Renal cortical epithelial cell (primary cell): ENCODE results near the gene WWOX. TPM values are rescaled to one million over a fixed set of nuclear protein-coding genes. Genes with fewer than 3 reads are reported as not detected.

Source experiments
- DNase-seq: peaks from one replicate; pipeline ENCODE4 v3.0.0-alpha.2; 2011; ENCODE audit warnings: low read depth
- total RNA-seq: library from RNA; depleted of rRNA; stranded (reverse); fragments of >200 nt; gene quantifications from 2 replicates; pipeline ENCODE4 v1.2.3, GENCODE V29; 2014

The WWOX gene
- total RNA-seq, 1 donor from 2014 or later = 29.5 TPM

DNA sequence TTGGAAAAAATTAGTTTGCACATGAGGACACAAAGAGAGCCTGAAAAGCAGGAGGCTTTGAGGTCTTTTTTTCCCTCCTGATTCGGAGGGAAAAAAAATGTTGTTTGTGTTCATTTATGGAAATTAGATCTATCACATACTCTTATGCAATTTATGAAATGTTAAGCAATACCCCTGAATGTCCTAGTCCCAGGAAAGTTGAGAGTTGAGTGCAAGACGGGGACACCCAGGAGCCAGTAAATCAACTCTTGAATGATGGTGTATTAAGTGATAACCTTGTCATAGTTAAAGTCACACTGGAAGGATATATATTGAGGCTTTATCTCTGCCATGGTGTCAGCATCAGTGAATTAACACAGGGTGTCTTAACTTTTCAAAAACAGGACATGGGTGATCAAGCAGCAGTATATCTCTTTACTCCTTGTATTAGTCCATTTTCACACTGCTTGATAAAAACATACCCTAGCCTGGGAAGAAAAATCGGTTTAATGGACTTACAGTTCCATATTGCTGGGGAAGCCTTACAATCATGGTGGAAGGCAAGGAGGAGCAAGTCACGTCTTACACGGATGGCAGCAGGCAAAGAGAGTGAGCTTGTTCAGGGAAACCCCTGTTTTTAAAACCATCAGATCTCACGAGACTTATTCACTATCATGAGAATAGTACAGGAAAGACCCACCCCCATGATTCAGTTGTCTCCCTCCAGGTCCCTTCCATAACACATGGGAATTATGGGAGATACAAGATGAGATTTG is 1032.0 kb downstream of the WWOX start:
- no peak for DNase-seq

DNA sequence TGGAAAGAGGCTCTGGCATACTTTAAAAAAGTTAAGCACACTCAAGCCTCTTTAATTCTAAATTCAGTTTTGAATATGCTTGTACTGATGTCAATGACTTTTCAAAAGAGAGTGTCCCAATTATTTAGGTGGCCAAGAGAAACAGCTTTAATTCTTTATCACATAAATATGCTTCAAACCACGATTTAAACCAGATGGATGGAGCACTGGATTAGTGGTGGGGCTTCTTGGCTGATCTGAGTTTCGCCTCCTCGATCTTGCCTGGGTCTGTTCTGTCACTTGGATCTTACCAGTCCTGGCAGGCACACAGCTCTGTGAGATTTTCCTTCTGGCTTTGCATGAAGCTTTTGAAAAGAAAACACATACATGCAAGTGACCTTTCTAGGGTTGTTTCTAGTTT is 1033.2 kb downstream of the WWOX start:
- no peak for DNase-seq

DNA sequence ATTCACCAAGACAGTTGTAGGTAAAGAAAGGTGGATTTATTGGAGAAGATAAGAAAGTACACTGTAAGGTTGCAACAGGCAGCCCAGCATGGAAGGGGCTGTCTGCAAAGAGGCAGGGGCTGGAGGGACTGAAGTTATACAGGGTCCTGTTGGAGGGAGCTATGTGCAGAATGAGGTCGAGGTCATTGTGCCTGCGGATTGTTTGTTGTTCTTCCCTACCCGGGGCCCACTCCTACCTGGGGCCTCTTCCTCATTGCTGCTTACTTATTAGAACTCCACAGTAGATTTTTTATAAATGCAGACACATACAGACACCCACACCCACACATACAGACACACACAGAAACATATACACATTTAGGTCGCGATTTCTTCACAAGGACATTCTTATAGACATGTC is 1034.8 kb downstream of the WWOX start:
- DNase-seq = no peak

DNA sequence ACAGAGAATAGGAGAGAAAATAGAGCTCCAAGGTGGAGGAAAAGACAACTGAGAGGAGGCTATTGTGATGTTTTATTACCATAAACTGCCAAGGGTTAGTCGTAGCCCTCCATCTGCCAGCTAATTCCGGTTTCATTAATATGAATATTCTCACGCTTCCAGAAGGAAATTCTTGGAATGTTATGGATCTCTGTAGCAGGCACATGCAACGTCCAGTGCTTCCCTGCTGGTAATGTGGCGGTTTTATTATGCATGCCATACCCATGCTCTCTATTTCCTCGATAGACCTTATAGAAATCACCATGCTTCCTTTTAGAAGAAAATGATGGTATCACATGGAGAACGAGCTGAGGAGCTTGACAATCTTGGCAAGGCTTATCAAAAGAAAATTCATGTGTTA is 1037.5 kb downstream of the WWOX start:
- no peak for DNase-seq

DNA sequence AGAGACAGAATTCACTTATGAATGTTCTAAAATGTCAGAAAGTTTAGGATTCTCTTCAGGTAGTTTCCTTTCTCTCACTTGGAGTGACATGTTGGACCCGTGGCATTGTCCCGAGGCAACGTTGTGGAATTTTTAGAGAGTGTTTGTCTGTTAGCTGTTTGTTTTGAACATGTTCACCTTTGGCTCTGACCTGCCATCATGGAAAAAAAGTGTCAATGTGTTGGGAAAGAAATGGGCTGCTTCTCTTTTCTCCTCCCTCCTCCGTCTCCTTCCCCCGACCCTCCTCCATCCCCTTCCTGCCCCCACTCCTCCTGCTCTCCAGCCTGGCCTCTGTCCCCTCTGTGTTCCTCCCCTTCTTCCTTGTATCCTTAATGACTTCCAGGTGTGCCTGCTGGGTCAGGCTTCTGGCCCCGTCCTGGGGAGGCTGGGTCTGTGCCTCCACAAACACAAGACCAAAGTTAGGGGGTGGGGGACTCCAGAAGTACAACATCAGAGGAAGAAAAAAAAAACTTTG is 1038.0 kb downstream of the WWOX start:
- DNase-seq = no peak

DNA sequence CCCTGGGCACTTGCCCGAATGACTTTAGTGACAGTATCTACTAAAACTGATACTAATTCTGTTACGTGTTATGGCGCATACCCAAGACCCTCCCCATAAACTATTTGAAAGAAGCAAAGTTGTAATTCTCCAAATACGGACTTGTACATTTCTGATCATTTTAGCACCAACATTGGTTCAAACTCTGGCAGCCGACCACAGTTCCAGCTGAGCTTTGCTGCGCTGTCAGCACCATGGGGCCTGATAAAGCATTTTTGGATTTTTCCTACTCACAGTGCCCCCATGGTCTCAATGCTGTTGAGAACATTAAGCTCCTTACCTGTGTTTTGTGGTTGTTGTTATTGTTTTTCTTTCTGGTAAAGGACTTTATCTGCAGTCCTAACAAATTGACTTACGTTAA is 1040.3 kb downstream of the WWOX start:
- no peak for DNase-seq

DNA sequence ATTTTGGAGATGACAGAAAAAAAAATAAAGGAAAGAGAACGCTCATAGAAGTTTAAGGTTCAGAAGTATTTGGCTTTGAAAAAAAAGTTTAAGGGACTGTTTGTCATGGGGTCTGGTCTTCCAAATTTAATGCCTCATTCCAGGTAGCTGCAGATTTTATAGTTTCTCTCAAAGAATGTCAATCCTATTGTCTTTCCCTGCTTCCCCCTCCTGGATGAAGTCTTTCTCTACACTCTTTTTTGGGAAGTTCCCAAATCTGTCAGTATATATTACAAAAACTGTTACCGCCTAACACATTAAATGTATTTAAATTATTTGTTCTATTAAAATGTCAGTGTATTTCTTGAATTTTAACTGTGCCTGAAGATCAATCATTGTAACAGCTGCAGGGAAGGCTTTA is 1043.6 kb downstream of the WWOX start:
- DNase-seq = no peak

DNA sequence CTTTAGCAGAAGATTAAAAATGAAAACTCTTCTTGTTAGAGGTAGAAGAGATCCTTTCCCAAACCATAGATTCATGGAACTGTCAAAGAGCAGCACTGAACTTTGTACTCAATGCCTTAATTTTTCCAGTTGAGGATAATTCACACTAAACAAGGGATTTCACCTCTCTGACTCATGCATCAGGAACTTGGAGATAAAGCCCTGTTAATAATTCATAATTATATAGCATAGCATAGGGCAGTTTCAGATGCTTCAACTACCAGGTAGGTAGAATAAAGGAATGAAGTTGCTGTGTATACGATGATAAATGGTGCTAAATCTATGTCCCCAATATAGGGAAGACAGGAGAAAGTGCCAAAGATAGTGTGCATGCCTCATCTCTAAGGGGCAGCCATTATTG is 1050.7 kb downstream of the WWOX start:
- DNase-seq = no peak

DNA sequence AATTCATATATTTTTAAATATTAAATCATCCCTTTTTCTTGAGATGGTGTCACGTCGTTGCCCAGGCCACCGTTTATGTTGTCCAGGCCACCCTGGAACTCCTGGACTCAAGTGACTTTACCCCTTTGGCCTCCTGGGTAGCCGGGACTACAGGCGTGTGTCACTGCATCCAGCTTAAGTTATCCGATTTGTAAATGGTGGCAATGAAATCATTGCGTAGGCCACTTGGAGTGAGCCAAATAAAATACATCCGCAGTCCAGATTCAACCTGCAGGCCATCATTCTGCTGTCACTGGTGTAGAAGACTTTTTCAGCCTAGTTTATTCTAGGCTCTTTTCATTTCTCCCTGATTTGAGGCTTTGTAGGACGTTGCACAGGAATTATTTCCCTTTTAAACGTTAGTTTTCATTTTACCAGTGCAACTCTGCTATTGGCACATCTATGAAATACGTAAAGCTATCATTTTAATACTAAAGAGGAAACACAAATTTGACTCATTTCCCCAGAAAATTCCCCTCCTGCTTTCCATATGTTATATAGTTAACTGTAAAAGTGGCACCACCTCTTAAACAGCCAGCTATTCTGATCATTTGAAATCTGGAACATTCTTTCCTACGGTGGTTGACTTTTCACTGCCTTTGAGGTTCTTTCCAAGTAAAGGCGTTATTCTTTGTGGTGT is 1051.3 kb downstream of the WWOX start:
- DNase-seq = no peak

DNA sequence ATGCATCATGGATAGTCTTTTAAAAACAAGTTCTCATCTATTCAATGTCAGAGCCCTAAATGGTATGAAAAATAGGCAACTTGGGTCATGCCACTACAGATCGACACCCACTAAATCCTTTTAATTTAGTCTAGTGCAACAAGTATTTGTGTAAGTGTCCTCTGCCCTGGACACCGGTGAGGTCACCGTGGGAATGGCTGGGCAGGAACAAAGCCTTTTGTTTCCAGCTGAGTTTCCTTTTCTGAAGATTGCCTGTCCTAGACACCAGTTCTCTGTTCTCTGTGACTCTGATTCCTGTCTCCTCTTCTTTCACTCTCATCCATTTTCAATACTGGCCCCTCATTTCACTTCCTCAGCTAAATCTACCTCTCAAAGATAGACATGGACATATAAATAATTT is 1054.6 kb downstream of the WWOX start:
- no peak for DNase-seq

DNA sequence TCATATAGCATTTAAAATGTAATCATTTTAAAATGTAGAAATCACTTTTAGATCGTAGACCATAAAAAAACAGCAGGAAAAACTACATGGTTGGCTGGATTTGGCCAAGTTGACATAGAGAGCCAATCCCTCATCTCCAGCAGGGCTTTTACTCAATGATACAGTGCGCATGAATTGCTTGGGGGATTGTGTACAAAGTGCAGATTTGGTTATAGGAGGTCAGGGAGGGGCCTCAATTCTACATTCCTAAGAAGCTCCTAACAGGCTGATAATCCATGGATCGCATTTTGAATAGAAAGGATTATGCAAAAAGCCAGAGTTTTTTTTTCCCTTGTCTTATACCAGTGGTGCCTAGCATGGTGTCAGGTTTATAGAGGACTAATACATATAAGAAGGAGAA is 1056.0 kb downstream of the WWOX start:
- no peak for DNase-seq

DNA sequence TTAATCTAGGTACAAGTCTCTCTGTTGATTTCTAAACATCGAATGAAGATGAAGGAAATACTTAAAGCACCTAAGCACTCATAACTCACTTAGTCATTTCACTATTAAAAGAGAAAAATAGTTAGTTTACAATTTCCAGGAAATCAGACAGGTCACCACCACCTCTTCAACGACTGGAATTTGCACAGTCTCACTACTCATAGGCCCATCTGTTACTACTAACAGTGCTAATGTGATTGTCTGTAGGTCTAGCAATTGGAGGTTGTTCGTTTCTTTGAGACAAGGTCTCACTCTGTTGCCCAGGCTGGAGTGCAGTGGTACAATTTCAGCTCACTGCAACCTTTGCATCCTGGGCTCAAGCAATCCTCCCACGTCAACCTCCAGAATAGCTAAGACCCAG is 1056.5 kb downstream of the WWOX start:
- DNase-seq = no peak

DNA sequence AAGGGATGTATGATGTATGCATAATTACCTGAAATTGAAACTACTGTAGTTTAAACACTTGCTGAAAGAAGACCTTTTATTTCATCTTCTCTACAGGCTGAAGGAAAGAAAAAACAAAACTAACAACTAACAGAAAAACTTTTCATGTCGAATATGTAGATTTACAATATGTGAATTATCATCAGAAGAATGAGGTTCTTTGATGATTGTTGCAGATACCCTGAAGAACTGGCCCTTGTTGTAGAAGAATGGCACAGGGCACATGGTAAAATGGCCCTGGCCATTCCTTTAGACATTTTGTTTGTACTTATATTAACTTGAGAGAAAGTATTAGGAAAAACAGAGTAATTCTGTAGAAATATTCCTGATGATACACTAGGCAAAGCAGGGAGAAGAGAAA is 1057.3 kb downstream of the WWOX start:
- no peak for DNase-seq

DNA sequence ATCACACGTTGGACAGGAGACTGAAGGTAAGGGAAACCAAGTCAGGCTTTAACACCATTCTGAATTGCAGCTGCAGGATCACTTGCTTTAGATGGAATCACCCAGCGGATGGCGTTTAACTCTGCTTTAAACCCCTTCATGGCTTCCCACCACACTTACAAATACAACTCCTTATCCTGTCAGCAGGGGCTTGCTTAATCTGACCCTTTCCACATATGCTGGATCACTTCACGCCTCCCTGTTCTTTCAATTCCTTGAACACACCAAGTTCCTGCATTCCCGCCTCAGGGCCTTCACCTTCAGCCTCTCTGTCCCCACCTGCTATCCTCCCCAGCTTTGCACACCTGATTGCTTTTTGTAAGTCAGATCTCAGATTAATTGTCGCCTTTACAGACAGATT is 1058.9 kb downstream of the WWOX start:
- no peak for DNase-seq

DNA sequence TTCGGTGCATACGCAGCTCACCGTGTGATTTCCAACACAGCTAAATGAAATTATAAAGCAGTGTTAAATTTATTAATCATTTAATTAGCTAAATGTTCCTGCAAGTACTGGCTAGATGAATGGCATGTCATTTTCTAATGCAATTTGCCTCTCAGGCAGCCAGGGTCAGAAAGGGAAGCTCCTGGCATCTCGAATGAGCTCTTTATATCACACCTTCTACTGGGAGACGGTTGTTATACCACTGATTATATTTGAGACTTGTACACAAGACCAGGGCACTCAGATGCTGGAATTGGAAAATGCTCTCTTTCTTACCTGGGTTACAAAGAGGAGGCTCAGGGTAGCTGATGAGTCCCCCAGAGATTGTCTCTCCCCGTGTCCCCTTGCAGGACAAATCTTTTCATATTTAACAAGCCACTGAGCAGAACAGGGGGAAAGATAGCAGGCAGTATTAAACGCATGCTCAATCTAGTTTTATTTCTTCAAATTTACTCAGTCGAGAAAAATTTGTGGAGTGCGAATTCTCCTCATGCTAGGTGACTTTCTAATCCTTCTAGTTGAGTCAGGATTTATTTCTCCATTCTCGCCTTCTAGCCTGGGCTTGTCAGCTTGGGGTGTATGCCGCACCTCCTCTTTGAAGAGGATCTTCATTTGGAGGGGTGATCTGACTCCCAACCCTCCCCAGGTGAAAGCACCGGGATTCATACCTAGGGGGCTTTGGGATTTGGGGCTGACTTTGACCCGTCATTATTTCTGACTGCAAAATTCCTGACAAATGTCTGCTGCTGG is 1060.0 kb downstream of the WWOX start:
- DNase-seq = no peak

DNA sequence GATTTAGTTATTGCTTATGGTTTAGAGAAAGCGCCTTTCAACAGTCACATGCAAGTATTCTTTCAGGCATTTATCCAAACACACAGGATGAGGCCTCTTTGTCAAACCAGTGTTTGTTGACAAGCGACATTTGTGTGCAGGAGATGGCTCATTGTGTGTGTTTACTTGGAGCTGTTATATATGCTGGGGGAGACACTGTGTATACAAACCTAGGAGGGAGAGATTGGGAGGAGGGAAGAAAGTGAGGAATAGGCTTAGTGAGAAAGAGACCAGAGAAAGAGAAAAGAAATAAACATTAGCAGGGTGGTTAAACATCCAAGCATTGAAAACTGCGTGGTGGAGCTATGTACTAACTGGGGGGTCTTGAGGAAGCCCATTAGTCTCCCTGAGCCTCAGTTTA is 1063.5 kb downstream of the WWOX start:
- DNase-seq = no peak

DNA sequence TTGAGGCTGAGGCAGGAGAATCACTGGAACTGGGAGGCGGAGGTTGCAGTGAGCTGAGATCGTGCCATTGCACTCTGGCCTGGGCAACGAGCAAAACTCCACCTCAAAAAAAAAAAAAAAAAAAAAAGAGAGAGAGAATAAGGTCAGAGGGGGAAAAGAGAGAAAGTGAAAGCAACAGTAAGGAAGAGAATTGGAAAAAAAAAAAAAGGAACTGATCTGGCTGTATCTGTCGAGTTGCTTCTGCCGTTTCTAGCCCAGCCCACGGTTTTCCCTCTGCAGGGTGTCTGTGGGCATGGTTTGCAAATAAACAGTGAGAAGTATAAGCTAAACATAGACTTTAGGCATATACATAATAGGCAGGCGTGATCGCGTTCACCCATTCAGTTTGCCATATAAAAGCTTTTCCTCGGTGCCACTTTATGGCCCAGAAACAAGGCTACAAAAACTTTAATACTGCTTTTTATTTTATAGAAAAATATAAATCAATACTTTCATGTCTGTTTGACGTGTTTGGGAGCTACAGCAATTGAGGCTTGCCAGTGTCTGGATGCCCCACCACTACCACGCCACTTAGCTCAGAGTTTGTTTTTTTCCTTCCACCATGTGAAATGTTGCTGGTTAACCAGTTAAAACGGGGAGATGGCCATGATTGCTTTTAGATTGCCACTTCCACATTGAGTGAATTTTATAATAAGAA is 1064.4 kb downstream of the WWOX start:
- no peak for DNase-seq

DNA sequence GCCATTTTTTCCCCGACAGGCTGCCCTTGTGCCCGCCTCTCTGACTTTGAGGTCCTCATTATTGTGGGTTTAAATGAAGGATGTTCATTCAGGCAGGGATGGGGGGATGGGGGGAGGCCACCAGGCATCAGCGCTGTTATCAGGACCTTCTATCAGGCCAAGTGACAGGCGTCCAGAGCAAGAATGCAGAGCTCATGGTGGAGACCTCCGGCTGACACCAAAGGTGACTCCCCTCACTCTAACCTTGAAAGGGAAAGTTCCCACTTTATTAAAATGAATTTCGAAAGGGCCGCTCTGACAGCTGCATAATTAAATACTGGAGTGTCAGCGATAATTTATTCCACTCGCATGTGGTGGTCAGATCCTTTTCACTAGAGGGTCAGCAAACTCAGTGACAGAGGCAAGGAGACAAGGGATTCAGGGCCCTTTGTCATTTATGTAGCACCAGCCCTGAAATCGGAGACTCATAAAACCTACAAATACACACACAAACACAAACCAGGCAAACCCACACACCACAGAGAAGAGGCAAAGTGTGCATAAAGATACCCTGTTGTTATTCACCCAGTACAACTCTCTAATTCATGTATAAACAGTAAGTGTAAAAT is 1065.0 kb downstream of the WWOX start:
- no peak for DNase-seq

DNA sequence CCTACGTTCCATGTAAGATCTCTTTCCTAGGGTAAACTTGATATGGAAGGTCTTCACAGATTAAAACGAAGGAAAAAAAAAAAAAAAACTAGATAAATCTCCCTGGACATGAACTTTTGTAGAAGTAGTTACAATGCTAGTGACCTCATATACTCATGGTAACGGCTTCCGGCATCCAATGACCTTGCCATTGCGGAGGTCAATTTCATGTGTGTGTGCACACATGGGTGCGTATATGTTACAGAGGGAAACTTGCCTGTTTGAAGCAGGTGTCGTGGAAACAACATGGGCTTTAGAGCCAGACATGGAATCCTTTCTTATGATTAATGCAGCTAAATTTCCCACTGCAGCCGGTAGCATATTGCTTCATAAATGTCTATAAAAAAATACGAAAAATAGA is 1065.6 kb downstream of the WWOX start:
- DNase-seq = no peak

DNA sequence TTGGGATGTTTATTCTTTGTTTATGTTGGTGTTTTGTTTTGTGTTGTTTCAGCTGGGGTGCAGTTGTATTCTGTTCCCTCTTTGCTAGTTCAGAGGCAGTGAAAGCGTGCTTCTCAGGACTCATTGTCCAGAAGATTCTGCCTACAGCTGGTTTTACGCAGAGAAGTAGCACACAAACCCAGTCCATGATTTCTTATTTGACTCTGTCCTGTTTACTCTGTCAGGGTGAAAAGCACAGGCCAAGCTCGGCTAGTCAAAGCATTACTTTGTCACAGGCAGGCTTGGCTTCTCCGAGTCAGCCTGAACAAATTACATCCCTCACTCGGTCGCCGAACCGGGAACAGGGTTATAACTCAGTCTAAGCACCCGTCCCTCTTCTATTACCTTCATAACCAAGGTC is 1066.1 kb downstream of the WWOX start:
- no peak for DNase-seq

DNA sequence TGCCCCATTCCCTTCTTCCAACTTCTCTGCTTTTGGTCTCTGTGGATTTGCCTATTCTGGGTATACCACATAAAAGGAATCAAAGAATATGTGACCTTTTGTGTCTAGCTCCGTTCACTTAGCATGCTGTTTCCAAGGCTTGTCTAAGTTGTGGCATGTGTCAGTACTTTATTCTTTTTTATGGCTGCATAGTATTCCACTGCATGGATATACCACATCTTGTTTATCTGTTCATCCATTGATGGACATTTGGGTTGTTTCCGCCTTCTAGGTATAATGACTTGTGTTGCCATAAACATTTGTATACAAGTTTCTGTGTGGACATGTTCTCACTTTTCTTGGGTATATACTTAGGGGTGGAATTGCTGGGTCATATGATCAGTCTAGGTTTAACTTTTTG is 1068.4 kb downstream of the WWOX start:
- no peak for DNase-seq

DNA sequence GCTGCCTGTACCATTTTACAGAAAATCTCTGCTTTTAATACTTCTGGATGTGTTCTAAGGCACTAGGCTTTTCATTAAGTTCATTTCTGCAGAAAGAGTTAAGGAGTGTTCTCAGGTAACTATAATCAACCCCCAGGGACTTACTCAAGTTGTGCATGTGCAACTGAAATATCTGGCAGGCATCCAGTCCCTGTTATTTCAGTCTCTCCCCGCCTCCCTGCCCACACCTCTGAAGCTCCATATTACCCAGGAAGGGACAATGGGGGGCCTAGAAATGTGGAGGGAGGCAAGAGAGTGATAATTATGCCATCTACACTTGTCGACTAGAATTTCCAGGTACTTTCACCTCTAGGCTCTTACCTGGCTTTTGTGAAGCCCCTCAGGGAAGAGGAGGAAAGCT is 1068.9 kb downstream of the WWOX start:
- no peak for DNase-seq
